ENCODE data around the gene USP31.

DNA sequence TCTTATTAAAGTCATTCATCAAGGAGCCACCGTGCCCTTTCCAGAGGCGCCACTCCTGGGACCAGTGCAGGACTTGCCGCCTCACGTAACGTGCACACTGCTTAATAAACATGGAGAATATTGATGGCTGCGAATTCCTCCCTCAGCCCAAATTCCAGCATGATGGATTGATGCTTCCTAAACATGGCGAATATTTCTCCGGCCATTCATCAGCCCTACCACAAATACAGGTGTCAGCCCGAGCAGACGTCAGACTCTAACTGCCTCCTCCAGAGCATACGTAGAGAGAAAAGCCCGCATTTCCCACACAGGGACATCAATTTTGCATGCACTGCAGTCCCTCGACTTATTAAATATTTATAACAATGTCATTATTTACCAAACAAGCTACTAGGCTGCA, 97.0 kb downstream of the USP31 start:
- TF ChIP-seq POLR2A (IDR thresholded peaks at IDR 0.05), result no peak
- TF ChIP-seq, protein P1, sequence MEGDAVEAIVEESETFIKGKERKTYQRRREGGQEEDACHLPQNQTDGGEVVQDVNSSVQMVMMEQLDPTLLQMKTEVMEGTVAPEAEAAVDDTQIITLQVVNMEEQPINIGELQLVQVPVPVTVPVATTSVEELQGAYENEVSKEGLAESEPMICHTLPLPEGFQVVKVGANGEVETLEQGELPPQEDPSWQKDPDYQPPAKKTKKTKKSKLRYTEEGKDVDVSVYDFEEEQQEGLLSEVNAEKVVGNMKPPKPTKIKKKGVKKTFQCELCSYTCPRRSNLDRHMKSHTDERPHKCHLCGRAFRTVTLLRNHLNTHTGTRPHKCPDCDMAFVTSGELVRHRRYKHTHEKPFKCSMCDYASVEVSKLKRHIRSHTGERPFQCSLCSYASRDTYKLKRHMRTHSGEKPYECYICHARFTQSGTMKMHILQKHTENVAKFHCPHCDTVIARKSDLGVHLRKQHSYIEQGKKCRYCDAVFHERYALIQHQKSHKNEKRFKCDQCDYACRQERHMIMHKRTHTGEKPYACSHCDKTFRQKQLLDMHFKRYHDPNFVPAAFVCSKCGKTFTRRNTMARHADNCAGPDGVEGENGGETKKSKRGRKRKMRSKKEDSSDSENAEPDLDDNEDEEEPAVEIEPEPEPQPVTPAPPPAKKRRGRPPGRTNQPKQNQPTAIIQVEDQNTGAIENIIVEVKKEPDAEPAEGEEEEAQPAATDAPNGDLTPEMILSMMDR (IDR thresholded peaks at IDR 0.05), result no peak
